GM19372 (cell line): ENCODE results near the gene MCM6.

Experiments used
- ATAC-seq: cut with Tn5 transposase; IDR thresholded peaks from one replicate; pipeline ENCODE4 v1.9.1; 2021; ENCODE audit warnings: mild to moderate bottlenecking, low read depth, moderate library complexity; ENCODE audit not compliant: unreplicated experiment

The MCM6 gene

DNA sequence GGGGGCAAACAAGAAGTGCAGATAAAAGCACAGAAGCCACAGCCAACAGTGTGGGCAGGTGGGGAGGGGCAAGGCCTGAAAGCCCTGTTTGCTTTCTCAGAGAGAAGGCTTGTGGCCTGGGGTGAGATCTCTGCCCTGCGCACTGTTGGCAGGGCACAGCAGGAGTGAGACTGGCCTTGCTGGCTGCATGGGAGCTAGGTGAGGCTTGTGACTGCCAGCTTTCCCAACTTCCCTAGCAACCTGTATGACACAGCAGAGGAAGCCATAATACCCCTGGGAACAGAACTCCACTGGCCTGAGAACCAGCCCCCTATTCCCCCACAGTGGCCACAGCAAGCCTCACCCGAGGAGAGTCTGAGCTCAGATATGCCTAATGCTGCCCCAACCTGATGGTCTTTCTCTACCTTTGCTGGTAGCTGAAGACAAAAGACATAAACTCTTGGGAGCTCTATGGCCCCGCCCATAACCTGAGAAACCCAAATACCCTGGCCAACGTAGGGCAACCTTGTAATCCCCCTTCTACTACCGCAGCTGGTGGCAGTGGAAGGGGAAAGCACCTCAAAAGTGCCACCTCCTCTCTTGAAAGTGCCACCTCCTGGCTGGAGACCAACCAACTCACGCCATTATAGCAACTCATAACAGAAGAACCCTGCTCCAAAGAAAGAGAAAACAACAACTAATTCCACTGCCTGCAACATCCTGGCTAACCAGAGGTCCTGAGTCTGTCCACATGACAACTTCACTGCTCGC is 83.7 kb downstream of the MCM6 start:
- ATAC-seq: no peak

DNA sequence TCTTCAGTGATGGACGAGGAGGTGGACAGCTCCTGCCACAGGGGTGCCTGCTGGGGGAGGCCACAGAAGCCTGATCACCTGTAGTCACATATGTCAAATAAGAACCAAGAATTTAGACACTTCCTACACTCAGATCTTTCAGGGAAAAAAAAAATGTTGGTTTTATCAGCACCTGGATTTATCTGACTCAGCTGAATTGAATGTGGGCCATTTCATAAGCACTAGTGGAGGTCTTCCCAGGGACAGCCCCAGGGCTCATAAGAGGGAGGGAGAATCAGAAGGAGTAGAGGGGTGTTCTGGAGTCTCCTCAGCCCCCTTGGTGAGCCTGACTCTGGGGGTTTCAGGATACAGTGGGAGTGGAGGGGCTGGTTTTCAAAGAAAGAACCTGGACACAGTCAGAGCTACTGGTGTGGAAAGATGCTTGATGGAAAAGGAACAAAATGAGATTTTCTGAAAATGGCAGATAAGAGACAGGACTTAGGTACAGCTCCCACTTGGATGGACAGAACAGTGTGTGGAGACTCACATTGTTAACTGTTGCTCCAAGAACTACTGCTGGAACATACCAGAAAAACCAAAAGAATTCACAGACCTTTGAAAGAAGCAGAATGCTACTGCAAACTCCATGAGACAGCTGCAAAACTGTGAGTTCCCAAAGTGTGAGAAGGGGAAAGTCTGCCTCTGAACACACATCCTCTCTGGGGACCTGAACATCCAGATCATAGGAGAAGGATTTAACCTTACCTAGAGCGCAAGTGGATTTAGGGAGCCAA is 84.6 kb downstream of the MCM6 start:
- ATAC-seq: no peak

DNA sequence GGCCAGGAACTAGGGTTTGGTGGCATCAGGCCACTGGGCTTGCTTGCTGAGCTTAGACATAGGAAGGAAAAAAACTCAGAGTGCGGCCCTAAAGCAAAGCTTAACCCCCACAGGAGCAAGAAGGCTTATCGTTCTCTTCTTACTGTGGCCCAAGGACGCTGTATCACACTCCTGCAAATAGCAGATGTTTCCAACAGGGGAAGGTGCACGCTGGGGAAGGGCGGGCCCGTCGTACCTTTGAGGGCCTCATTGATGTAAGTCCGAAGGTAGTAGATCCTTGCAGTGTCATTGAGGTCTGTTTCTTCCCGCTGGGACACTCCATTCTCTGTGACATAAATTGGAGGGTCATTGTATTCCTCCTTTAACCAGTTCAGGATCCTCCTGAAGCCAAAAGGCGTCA is 85.8 kb downstream of the MCM6 start:
- ATAC-seq: no peak
